Measurements from ENCODE around the gene PRKAR1B. TPM values are rescaled to one million over a fixed set of nuclear protein-coding genes. Genes with fewer than 3 reads are reported as not detected.

PRKAR1B gene
- total RNA-seq, 2 experiments from 2014 or later = 22.5 to 41.6 TPM

GRCh38 chr7:542713-543500 lies 184.2 kb downstream of the PRKAR1B start:
- Histone ChIP-seq H3K4me2 (ENCODE audit: low read length) (no peak overlapping the region), H3K9me2 (ENCODE audit: insufficient read depth, low read length) (no peaks in the 10 kb centered on the region), H3K9me3 (ENCODE audit: low read length) (no peaks in the 10 kb centered on the region), H4K20me1 (ENCODE audit: insufficient read depth, low read length) (no peaks in the 10 kb centered on the region), H3K27ac (ENCODE audit: low read depth, low read length, poor library complexity, severe bottlenecking) (no peak overlapping the region), H2AFZ (ENCODE audit: low read length) (no peak overlapping the region), H3K36me3 (ENCODE audit: insufficient read depth, low read length) (no peaks in the 10 kb centered on the region), H3K4me1 (ENCODE audit: insufficient read depth, low read length, poor library complexity, severe bottlenecking) (no peaks in the 10 kb centered on the region), H3K79me2 (ENCODE audit: insufficient read depth, low read depth, low read length) (no peaks in the 10 kb centered on the region), H3K4me3 (ENCODE audit: low read depth, low read length, poor library complexity, severe bottlenecking) (no peak overlapping the region)
- ChIA-PET POLR2A (no interaction called here), CTCF (ENCODE audit: unreplicated experiment) (no interaction called here)
- DNase-seq (ENCODE audit: low spot score) = no peak
- TF ChIP-seq EZH2phosphoT487 (IDR thresholded peaks at IDR 0.05; ENCODE audit: borderline replicate concordance, low read depth, low read length) = no peak
- intact Hi-C loops (cut with micrococcal nuclease; ENCODE audit: unreplicated experiment) = no loop called here
- no TSS peak for BruUV-seq (replicated peaks)

GRCh38 chr7:542131-542712 lies 184.9 kb downstream of the PRKAR1B start:
- Histone ChIP-seq H3K4me2 (ENCODE audit: low read length) (no peak overlapping the region), H3K36me3 (ENCODE audit: insufficient read depth, low read length) (no peaks in the 10 kb centered on the region), H3K9me2 (ENCODE audit: insufficient read depth, low read length) (no peaks in the 10 kb centered on the region), H3K79me2 (ENCODE audit: insufficient read depth, low read depth, low read length) (no peaks in the 10 kb centered on the region), H4K20me1 (ENCODE audit: insufficient read depth, low read length) (no peaks in the 10 kb centered on the region), H3K9me3 (ENCODE audit: low read length) (no peaks in the 10 kb centered on the region), H3K4me1 (ENCODE audit: insufficient read depth, low read length, poor library complexity, severe bottlenecking) (no peaks in the 10 kb centered on the region), H2AFZ (ENCODE audit: low read length) (no peak overlapping the region), H3K4me3 (ENCODE audit: low read depth, low read length, poor library complexity, severe bottlenecking) (no peak overlapping the region), H3K27ac (ENCODE audit: low read depth, low read length, poor library complexity, severe bottlenecking) (no peak overlapping the region)
- CTCF ChIA-PET (ENCODE audit: unreplicated experiment) = no interaction called here
- TF ChIP-seq EZH2phosphoT487 (IDR thresholded peaks at IDR 0.05; ENCODE audit: borderline replicate concordance, low read depth, low read length) (no peak), CTCF (conservative IDR thresholded peaks at IDR 0.05; ENCODE audit: low read length) (no peak)
- DNase-seq (ENCODE audit: low spot score) = no peak
- intact Hi-C loops (cut with micrococcal nuclease; ENCODE audit: unreplicated experiment) = no loop called here
- no TSS peak for BruUV-seq (replicated peaks)
- POLR2A ChIA-PET = no interaction called here

- TF ChIP-seq EZH2phosphoT487 (IDR thresholded peaks at IDR 0.05; ENCODE audit: borderline replicate concordance, low read depth, low read length) = no peak
- no peak for TF ChIP-seq CTCF (conservative IDR thresholded peaks at IDR 0.05; ENCODE audit: low read length)
- CTCF ChIA-PET (ENCODE audit: unreplicated experiment) = no interaction called here
- H2AFZ ChIP-seq (ENCODE audit: low read length) = no peak overlapping the region
- intact Hi-C loops (cut with micrococcal nuclease; ENCODE audit: unreplicated experiment) = no loop called here
- BruUV-seq (replicated peaks) = no TSS peak
- no peaks in the 10 kb centered on the region for H3K9me2 ChIP-seq (ENCODE audit: insufficient read depth, low read length)
- H3K9me3 ChIP-seq (ENCODE audit: low read length) = no peaks in the 10 kb centered on the region
- H3K4me3 ChIP-seq (ENCODE audit: low read depth, low read length, poor library complexity, severe bottlenecking) = no peak overlapping the region
- H3K27ac ChIP-seq (ENCODE audit: low read depth, low read length, poor library complexity, severe bottlenecking) = no peak overlapping the region
- no peaks in the 10 kb centered on the region for H4K20me1 ChIP-seq (ENCODE audit: insufficient read depth, low read length)
- H3K4me1 ChIP-seq (ENCODE audit: insufficient read depth, low read length, poor library complexity, severe bottlenecking) = no peaks in the 10 kb centered on the region
- no peaks in the 10 kb centered on the region for H3K79me2 ChIP-seq (ENCODE audit: insufficient read depth, low read depth, low read length)
- no peaks in the 10 kb centered on the region for H3K36me3 ChIP-seq (ENCODE audit: insufficient read depth, low read length)
- no peak for DNase-seq (ENCODE audit: low spot score)
- no peak overlapping the region for H3K4me2 ChIP-seq (ENCODE audit: low read length)
- POLR2A ChIA-PET = no interaction called here
Measured at GRCh38 chr7:541661-542060, 185.4 kb downstream of the PRKAR1B start.
